VCaP (cell line): ENCODE data around the gene TLE1.

ENCODE experiments used
- H3K27ac ChIP-seq: fragments of 450-650 bp; 2 replicates; pipeline ENCODE4 v1.5.1; 2017
- CTCF ChIP-seq: fragments of 450-650 bp; conservative IDR thresholded peaks from 2 replicates; pipeline ENCODE4 v1.5.1; 2017; ENCODE audit warnings: mild to moderate bottlenecking, moderate library complexity

TLE1 gene

GRCh38 chr9:81565144-81565543 lies 124.2 kb downstream of the TLE1 start:
- H3K27ac ChIP-seq = no peak overlapping the region
- TF ChIP-seq CTCF = no peak

- no peak for TF ChIP-seq CTCF
- H3K27ac ChIP-seq = no peak overlapping the region
These were observed 124.7 kb downstream of the TLE1 start for GRCh38 chr9:81564632-81565031.

- TF ChIP-seq CTCF = no peak
- H3K27ac ChIP-seq = no peak overlapping the region
These were observed 125.6 kb downstream of the TLE1 start for GRCh38 chr9:81563739-81564138.

- no peak overlapping the region for H3K27ac ChIP-seq
- no peak for TF ChIP-seq CTCF
These were observed 126.3 kb downstream of the TLE1 start for GRCh38 chr9:81563020-81563407.

- H3K27ac ChIP-seq = no peak overlapping the region
- TF ChIP-seq CTCF = no peak
These were observed 126.9 kb downstream of the TLE1 start for GRCh38 chr9:81562231-81563019.

- no peak for TF ChIP-seq CTCF
- H3K27ac ChIP-seq = no peak overlapping the region
These were observed 128.3 kb downstream of the TLE1 start for GRCh38 chr9:81560851-81561732.

GRCh38 chr9:81559709-81560108 lies 129.6 kb downstream of the TLE1 start:
- no peak overlapping the region for H3K27ac ChIP-seq
- TF ChIP-seq CTCF = no peak
